B cell (primary cell): ENCODE measurements around the gene SLC25A51. TPM values are rescaled to one million over a fixed set of nuclear protein-coding genes. Genes with fewer than 3 reads are reported as not detected.

ENCODE experiments used
- ATAC-seq: fragments of 200-7000 bp; cut with Tn5 transposase; one replicate; pipeline ENCODE4 v1.10.0; 2021; ENCODE audit warnings: low read depth, mild to moderate bottlenecking, moderate number of reproducible peaks, moderate library complexity
- CTCF ChIA-PET: fragments of 350-600 bp; sonication (Branson Sonifier 250); formaldehyde crosslinking; loops from one replicate; lab custom pipeline; 2021; ENCODE audit warnings: antibody characterized with exemption, inconsistent platforms; lab: Charles Lee
- POLR2A ChIA-PET: fragments of 350-600 bp; sonication (Branson Sonifier 250); formaldehyde crosslinking; loops from one replicate; lab custom pipeline; 2021; ENCODE audit warnings: antibody characterized with exemption; lab: Charles Lee
- DNase-seq: peaks from one replicate; pipeline ENCODE4 v3.0.0; 2013
- H2AFZ ChIP-seq: 2 replicates; pipeline ENCODE4 v1.6.1; 2012; ENCODE audit warnings: mild to moderate bottlenecking, low read depth, low read length; ENCODE audit not compliant: insufficient read depth, poor library complexity, severe bottlenecking
- H3K27ac ChIP-seq, 2 donors: 1 replicate in 1 of 2; 2 replicates in 1 of 2; pipeline ENCODE4 v1.5.1; 2012 to 2013; ENCODE audit warnings: low read length in 2 of 2, mild to moderate bottlenecking in 2 of 2, moderate library complexity in 1 of 2
- H3K27me3 ChIP-seq, 4 experiments: fragments of 200-600 bp in 1 of 4; sonication (generic) in 1 of 4; replicated peaks in 1 of 4; 1 replicate in 2 of 4; 2 replicates in 2 of 4; pipeline versions ENCODE4 v1.6.1 to v1.7.0; 2013 to 2016; ENCODE audit warnings: low read length in 3 of 4, mild to moderate bottlenecking in 2 of 4, mixed read lengths in 1 of 4, moderate library complexity in 1 of 4; ENCODE audit not compliant: insufficient read depth in 4 of 4, control insufficient read depth in 3 of 4; ENCODE audit errors: control extremely low read depth in 1 of 4
- H3K36me3 ChIP-seq, 2 experiments: replicated peaks in 1 of 2; 1 replicate in 1 of 2; 2 replicates in 1 of 2; pipeline versions ENCODE4 v1.6.1 to v1.7.1; 2013; ENCODE audit warnings: low read length in 1 of 2; ENCODE audit not compliant: insufficient read depth in 2 of 2, control insufficient read depth in 1 of 2; ENCODE audit errors: control extremely low read depth in 1 of 2, extremely low read depth in 1 of 2
- H3K4me1 ChIP-seq, 2 donors: fragments of 200-600 bp in 1 of 2; sonication (generic) in 1 of 2; 1 replicate in 1 of 2; 2 replicates in 1 of 2; pipeline versions ENCODE4 v1.5.1 to v1.6.1; 2013 to 2017; ENCODE audit warnings: low read length in 2 of 2; ENCODE audit not compliant: control insufficient read depth in 2 of 2, insufficient read depth in 2 of 2
- H3K4me2 ChIP-seq: replicated peaks from 2 replicates; pipeline ENCODE3; 2012; ENCODE audit warnings: mild to moderate bottlenecking, low read depth, low read length; ENCODE audit not compliant: poor library complexity, severe bottlenecking
- H3K4me3 ChIP-seq, 5 experiments: fragments of 200-600 bp in 1 of 5; sonication (generic) in 1 of 5; 1 replicate in 3 of 5; 2 replicates in 2 of 5; pipeline versions ENCODE4 v1.5.1 to v1.7.0; 2011 to 2016; ENCODE audit warnings: low read length in 4 of 5, mild to moderate bottlenecking in 4 of 5, low read depth in 2 of 5, control low read depth in 1 of 5, moderate library complexity in 1 of 5; ENCODE audit not compliant: insufficient read depth in 1 of 5; ENCODE audit errors: control extremely low read depth in 1 of 5, extremely low read depth in 1 of 5
- H3K79me2 ChIP-seq: fragments of 200-600 bp; sonication (generic); one replicate; pipeline ENCODE4 v1.6.0; 2016; ENCODE audit warnings: low read length; ENCODE audit not compliant: control insufficient read depth, insufficient read depth
- H3K9ac ChIP-seq: fragments of 200-600 bp; sonication (generic); 2 replicates; pipeline ENCODE4 v1.6.1; 2017; ENCODE audit warnings: mild to moderate bottlenecking, low read length, moderate library complexity
- H3K9me3 ChIP-seq, 3 donors: one replicate each; pipeline versions ENCODE4 v1.6.1 to v1.7.1; 2013; ENCODE audit warnings: low read length in 2 of 3; ENCODE audit not compliant: control insufficient read depth in 2 of 3, insufficient read depth in 1 of 3; ENCODE audit errors: control extremely low read depth in 1 of 3
- H4K20me1 ChIP-seq: 2 replicates; pipeline ENCODE4 v1.6.0; 2012; ENCODE audit warnings: mild to moderate bottlenecking, low read length; ENCODE audit not compliant: insufficient read depth, control insufficient read depth, poor library complexity, severe bottlenecking
- H3K27ac Mint-ChIP-seq: one replicate; pipeline ENCODE4 v1.8.0; 2021; ENCODE audit warnings: mixed read lengths
- H3K27me3 Mint-ChIP-seq: one replicate; pipeline ENCODE4 v1.8.0; 2021; ENCODE audit warnings: mixed read lengths
- H3K4me1 Mint-ChIP-seq: one replicate; pipeline ENCODE4 v1.8.0; 2021; ENCODE audit warnings: mixed read lengths
- H3K4me3 Mint-ChIP-seq: one replicate; pipeline ENCODE4 v1.8.0; 2021; ENCODE audit warnings: mixed read lengths
- H3K9me3 Mint-ChIP-seq: one replicate; pipeline ENCODE4 v1.8.0; 2022; ENCODE audit warnings: mixed read lengths; ENCODE audit not compliant: insufficient read depth
- EZH2 ChIP-seq: IDR thresholded peaks from 2 replicates; pipeline ENCODE4 v1.6.1; 2012; ENCODE audit warnings: borderline replicate concordance, low read depth, mild to moderate bottlenecking, moderate library complexity, low read length; ENCODE audit not compliant: insufficient read depth, poor library complexity, severe bottlenecking
- WGBS: methylation state at CpG from one replicate; pipeline ENCODE4 v1.1.5; 2013; ENCODE audit warnings: missing lambda C conversion rate; ENCODE audit not compliant: insufficient coverage; 5-methylcytosine and 5-hydroxymethylcytosine counted together
- intact Hi-C: fragments of 100-400 bp; cut with micrococcal nuclease; formaldehyde crosslinking; loops from one replicate; pipeline ENCODE4 v1.10.0; 2022
- polyA plus RNA-seq: library from polyadenylated mRNA; depleted of rRNA; stranded (reverse); fragments of >200 nt; gene quantifications from 2 replicates; pipeline ENCODE4 v1.2.3, GENCODE V29; 2012
- total RNA-seq, 2 donors: library from RNA; stranded (reverse); fragments of 120-200 nt in 1 of 2; gene quantifications; 1 replicate in 1 of 2; 2 replicates in 1 of 2; pipeline versions ENCODE4 v1.2.3 to v1.2.4, GENCODE V29; 2013 to 2022
- TF ChIP-seq, protein P1 (sequence below): fragments of 200-600 bp; IDR thresholded peaks from one replicate; pipeline ENCODE4 v1.8.0; 2022; ENCODE audit warnings: antibody characterized with exemption, mild to moderate bottlenecking

The SLC25A51 gene
- total and polyA plus RNA-seq, 2 donors (not counting 1 experiment from before 2014, with no cell fraction given), result 12.9 to 27.8 TPM

DNA sequence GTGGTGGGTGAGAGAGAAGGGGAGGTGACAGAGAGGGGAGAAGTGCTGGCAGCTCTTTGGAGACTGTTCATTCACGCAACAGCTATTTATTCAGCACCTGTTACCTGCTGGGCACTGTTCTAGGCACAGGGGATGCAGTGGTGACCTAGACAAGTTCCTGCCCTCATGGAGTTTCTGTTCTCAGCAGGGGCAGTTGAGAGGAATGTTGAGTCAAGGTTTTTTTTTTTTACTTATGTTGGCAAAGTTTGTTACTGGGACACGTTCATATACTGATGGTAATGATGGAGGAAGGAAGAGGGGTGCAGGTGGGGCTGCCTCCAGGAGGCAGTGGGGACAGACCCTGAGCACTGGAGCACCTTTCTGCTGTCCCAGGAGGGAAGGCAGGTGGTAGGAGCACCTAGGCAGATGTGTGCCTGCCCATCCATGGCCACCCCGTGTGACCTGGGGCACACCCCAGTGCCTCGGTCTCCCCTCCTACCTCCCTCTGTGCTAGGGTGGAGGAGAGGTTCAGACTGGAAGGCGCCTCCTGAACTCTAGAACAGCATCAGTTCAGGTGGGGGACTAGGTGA lies 49.4 kb upstream of the SLC25A51 start:
- Mint-ChIP-seq H3K4me1 (peaks cover 11% of the 10 kb centered on the region), H3K27ac (no peak overlapping the region), H3K27me3 (peaks cover 5% of the 10 kb centered on the region), H3K9me3 (no peaks in the 10 kb centered on the region), H3K4me3 (no peak overlapping the region)
- Histone ChIP-seq H3K4me2 (no peak overlapping the region), H3K4me1 (no peaks in the 10 kb centered on the region), H3K4me3 (no peak overlapping the region), H3K27ac (no peak overlapping the region), H2AFZ (no peak overlapping the region), H4K20me1 (no peaks in the 10 kb centered on the region), H3K27me3 (no peaks in the 10 kb centered on the region), H3K9me3 (peaks cover 0 to 4% (median 0%) of the 10 kb centered on the region in 3 donors), H3K36me3 (no peaks in the 10 kb centered on the region), H3K79me2 (no peaks in the 10 kb centered on the region), H3K9ac (no peak overlapping the region)
- intact Hi-C loops, result no loop called here
- ChIA-PET POLR2A (no interaction called here), CTCF (interaction anchor here (1.4 kb wide), 1 partner anchor 11 kb away, joined by 3 read pairs; no protein-coding TSS in a partner anchor)
- TF ChIP-seq, protein P1, sequence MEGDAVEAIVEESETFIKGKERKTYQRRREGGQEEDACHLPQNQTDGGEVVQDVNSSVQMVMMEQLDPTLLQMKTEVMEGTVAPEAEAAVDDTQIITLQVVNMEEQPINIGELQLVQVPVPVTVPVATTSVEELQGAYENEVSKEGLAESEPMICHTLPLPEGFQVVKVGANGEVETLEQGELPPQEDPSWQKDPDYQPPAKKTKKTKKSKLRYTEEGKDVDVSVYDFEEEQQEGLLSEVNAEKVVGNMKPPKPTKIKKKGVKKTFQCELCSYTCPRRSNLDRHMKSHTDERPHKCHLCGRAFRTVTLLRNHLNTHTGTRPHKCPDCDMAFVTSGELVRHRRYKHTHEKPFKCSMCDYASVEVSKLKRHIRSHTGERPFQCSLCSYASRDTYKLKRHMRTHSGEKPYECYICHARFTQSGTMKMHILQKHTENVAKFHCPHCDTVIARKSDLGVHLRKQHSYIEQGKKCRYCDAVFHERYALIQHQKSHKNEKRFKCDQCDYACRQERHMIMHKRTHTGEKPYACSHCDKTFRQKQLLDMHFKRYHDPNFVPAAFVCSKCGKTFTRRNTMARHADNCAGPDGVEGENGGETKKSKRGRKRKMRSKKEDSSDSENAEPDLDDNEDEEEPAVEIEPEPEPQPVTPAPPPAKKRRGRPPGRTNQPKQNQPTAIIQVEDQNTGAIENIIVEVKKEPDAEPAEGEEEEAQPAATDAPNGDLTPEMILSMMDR, result no peak
- TF ChIP-seq EZH2, result no peak
- DNase-seq (no peak), ATAC-seq (no peak)
- WGBS, result 84% methylated on average over 5 of the region's 5 CpGs

DNA sequence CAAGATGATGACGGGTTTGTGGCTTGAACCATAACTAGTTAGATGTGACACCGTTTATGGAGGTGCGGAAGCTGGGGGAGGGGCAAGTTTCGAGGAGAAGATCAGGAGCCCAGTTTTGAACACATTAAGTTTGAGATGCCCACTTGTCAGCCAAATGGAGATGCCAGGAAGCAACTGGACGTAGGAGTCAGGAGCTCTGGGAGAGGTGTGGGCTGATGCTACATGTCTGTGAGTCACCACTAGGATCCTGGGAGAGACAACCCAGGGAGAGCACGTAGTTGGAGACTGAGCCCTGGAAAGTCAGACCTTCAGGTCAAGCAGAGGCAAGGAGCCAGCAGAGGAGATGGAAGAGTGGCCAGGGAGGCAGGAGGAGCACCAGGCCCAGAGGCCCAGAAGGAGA lies 48.8 kb upstream of the SLC25A51 start:
- ATAC-seq (no peak), DNase-seq (no peak)
- Histone ChIP-seq H3K4me1 (no peaks in the 10 kb centered on the region), H3K27me3 (no peaks in the 10 kb centered on the region), H3K4me2 (no peak overlapping the region), H2AFZ (no peak overlapping the region), H3K9me3 (peaks cover 0 to 4% (median 0%) of the 10 kb centered on the region in 3 donors), H3K4me3 (no peak overlapping the region), H3K27ac (no peak overlapping the region), H3K9ac (no peak overlapping the region), H3K36me3 (no peaks in the 10 kb centered on the region), H3K79me2 (no peaks in the 10 kb centered on the region), H4K20me1 (no peaks in the 10 kb centered on the region)
- no peak overlapping the region for H3K27ac Mint-ChIP-seq
- peaks cover 5% of the 10 kb centered on the region for H3K27me3 Mint-ChIP-seq
- CTCF ChIA-PET, result interaction anchor here (1.4 kb wide), 1 partner anchor 10 kb away, joined by 3 read pairs; no protein-coding TSS in a partner anchor
- TF ChIP-seq EZH2, result no peak
- TF ChIP-seq, protein P1, result no peak
- intact Hi-C loops, result no loop called here
- H3K4me3 Mint-ChIP-seq, result no peak overlapping the region
- H3K9me3 Mint-ChIP-seq, result no peaks in the 10 kb centered on the region
- peaks cover 11% of the 10 kb centered on the region for H3K4me1 Mint-ChIP-seq
- POLR2A ChIA-PET, result no interaction called here
- 94% methylated on average over 6 of the region's 6 CpGs for WGBS
